Stimulated activated CD8-positive, alpha-beta memory T cell treated with anti-CD3 and anti-CD28 coated beads, Interleukin-15, amount 100 ng/mL, for 4 hours (primary cell): Measurements from ENCODE around the gene UHMK1.

Source experiments
- DNase-seq, 2 donors: peaks; one replicate each; pipeline ENCODE4 v3.0.0-alpha.2; 2020; ENCODE audit warnings: low read depth in 2 of 2

Gene UHMK1

DNA sequence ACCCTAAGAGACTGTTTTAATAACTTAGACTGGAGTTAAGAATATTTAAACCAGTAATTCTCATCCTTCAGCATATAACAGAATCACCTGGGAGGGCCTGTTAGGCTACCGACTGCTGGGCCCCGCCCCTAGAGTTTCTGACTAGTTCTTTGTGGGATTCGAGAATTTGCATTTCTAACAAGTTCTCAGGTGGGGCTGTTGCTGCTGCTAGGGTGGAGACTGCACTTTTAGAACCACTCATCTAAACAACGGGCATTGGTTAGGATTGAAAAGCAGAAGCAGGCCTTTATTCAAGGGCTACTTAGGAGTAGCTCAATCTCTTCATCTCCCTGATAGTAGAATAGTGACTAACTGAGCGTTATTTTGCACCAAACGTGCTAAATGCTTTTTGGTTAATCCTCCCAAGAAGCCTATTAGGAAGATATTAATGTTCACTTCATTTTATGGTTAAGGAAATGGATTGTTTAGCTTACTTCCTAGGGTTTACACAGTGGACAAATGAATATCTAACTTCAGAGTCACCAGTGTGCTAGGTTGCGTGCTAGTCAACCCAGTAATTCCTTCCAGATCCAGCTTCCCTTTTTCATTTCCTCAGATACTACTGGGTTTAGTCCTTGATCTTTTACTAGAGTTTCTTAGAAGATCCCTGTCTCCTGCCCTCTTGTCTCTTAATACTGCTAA is 32.8 kb downstream of the UHMK1 start:
- no peak for DNase-seq

- no peak for DNase-seq
These were observed 33.3 kb downstream of the UHMK1 start for GRCh38 chr1:162530988-162531319.

GRCh38 chr1:162535501-162535900 is 37.9 kb downstream of the UHMK1 start:
- DNase-seq = no peak

GRCh38 chr1:162536511-162536910 is 38.9 kb downstream of the UHMK1 start:
- no peak for DNase-seq

- DNase-seq = no peak
These were observed 39.6 kb downstream of the UHMK1 start for GRCh38 chr1:162537216-162537615.

DNA sequence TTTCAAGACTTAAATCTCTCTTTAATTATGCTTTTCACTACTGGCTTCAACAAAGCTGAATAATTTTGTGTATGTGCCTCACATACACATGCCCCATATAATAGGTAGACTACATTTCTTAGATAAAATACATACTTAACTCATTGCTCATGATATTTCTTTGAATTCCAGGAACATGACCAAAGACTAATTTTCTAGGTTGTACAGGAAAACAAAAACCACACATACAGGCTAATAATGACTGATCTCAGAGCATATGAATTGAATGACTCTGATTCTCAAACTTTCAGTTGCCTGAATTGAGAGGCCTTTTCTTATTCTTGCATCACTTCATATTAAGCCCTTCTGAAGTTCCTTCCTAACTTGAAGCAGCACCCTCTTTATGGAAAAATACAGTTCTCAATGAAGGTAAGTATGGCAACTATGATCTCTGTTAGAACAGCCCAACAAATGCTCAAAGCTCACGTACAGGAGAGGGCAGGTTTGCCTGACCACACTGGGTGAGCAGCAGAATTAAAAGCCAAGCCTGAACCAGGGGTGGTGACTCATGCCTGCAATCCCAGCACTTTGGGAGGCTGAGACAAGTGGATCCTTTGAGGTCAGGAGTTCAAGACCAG is 41.3 kb downstream of the UHMK1 start:
- no peak for DNase-seq

- no peak for DNase-seq
These were observed 44.1 kb downstream of the UHMK1 start for GRCh38 chr1:162541619-162542141.

- DNase-seq = no peak
These were observed 45.6 kb downstream of the UHMK1 start for GRCh38 chr1:162543228-162543627.

- no peak for DNase-seq
These were observed 50.6 kb downstream of the UHMK1 start for GRCh38 chr1:162548170-162548569.

DNA sequence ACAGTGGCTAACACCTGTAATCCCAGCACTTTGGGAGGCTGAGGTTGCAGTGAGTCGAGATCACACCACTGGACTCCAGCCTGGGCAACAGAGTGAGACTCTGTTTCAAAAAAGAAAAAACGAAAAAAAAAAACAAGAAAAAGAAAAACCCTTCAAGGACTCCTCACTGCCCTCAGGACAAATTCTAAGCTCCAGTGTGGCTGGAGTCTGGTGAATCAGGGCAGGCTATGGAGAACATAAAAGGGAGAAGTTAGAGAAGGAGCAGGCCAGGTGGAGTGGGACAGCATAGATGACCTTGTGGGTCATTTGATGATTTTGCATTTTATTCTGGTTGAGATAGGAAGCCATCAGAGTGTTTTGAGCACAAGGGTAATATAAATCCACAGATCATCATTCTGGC is 51.4 kb downstream of the UHMK1 start:
- DNase-seq = no peak

GRCh38 chr1:162550925-162551324 is 53.3 kb downstream of the UHMK1 start:
- DNase-seq = no peak

GRCh38 chr1:162551969-162552683 is 54.5 kb downstream of the UHMK1 start:
- no peak for DNase-seq

GRCh38 chr1:162552684-162553252 is 55.1 kb downstream of the UHMK1 start:
- DNase-seq = no peak

DNA sequence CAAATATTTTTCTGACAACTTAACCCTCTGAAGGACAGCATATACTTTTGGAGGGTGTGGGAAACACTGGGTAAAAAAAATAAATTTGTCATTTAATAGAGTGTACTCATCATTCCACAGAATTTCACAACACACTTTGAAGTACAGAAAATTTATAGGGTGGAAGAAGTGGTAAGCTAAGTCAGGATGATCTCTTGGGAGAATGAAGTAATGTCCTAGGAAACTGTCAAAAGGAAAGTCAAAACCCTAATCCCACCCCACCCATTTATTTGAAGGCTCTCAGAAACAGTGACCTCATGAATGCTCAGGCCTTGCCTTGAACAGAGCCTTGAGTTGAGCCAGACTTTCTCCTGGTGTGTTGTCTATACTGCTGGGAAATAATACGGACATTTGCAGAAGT is 56.6 kb downstream of the UHMK1 start:
- no peak for DNase-seq

DNA sequence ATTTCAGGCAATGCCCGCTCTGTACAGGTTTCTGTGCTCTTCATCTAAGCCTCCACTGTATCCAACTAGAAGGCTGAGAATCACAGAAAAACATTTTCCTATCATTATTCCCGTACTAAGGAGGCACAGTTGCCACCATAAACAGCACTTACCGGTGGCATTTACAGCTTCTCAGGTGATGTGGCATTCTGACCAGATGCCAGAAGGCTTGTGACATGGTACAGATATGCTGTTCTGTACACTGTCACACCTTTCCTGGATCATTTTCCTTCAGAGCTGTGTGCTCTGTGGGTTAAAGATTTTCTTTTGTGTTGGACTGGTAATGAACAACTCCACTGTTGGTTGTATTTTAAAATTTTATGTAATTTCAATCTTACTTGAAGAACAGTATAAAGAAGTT is 59.9 kb downstream of the UHMK1 start:
- no peak for DNase-seq

- DNase-seq = no peak
These were observed 62.9 kb downstream of the UHMK1 start for GRCh38 chr1:162560303-162561036.

GRCh38 chr1:162561037-162561615 is 63.5 kb downstream of the UHMK1 start:
- peak; percentile 95 to 97 for DNase-seq

- DNase-seq = peak in 1 of 2 donors; percentile 7
These were observed 64.2 kb downstream of the UHMK1 start, which contains the start of gene UAP1 for GRCh38 chr1:162561616-162562469. UAP1 (plus strand) TSS chr1:162561722; CDS start chr1:162566069, 4,347 bp downstream.

GRCh38 chr1:162562470-162562828 is 64.8 kb downstream of the UHMK1 start:
- no peak for DNase-seq

DNA sequence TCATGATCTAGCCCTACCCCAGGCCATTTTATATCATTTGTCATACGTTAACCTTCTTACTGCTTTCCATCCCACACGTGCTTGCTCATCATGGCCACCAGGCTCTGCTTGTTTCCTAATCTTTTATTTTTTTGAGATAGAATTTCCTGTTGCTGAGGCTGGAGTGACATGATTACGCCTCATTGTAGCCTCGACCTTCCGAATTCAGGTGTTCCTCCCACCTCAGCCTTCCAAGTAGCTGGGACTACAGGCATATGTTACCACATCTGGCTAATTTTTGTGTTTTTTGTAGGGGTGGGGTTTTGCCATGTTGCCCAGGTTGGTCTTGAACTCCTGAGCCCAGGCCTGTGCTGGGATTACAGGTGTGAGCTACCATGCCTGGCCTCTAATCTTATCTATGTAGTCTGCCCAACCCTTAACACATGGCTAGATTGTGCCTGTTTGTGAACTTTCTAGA is 67.2 kb downstream of the UHMK1 start:
- DNase-seq = no peak
